NCI-H1105 treated with DMSO at 0.1 percent for 48 hours (cell line): ENCODE measurements around the gene NHERF1.

ENCODE experiments used
- DNase-seq: peaks from one replicate; lab custom pipeline; 2025; lab: John Stamatoyannopoulos, UW

The NHERF1 gene

DNA sequence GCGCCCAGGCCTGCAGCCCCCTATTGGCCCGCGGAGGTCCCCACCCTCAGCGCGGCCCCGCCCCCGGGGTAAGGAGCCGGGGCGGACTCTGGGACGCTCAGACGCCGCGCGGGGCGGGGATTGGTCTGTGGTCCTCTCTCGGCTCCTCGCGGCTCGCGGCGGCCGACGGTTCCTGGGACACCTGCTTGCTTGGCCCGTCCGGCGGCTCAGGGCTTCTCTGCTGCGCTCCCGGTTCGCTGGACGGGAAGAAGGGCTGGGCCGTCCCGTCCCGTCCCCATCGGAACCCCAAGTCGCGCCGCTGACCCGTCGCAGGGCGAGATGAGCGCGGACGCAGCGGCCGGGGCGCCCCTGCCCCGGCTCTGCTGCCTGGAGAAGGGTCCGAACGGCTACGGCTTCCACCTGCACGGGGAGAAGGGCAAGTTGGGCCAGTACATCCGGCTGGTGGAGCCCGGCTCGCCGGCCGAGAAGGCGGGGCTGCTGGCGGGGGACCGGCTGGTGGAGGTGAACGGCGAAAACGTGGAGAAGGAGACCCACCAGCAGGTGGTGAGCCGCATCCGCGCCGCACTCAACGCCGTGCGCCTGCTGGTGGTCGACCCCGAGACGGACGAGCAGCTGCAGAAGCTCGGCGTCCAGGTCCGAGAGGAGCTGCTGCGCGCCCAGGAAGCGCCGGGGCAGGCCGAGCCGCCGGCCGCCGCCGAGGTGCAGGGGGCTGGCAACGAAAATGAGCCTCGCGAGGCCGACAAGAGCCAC is at the start of gene NHERF1:
Gene NHERF1 (plus strand): TSS at position 100 of the 750 bp plus-strand sequence. CDS start 219 bp downstream, at position 319.
- DNase-seq = peak; percentile 89

DNA sequence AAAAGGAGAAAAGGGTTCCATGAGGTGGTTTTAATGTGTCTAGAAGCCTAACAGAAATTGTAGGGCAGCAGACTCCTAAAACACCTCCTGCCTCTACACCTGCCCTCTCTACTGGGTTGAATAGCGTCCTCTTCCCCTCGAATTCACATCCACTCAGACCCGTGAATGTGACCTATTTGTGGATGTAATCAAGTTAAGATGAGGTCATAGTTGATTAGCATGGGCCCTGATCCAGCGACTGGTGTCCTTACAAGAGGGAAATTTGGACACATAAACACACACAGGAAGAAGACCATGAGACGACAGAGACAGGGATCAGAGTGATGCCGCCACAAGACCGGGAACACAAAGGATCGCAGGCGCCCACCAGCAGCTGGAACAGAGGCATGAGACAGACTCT is 49.2 kb upstream of the NHERF1 start:
- no peak for DNase-seq

DNA sequence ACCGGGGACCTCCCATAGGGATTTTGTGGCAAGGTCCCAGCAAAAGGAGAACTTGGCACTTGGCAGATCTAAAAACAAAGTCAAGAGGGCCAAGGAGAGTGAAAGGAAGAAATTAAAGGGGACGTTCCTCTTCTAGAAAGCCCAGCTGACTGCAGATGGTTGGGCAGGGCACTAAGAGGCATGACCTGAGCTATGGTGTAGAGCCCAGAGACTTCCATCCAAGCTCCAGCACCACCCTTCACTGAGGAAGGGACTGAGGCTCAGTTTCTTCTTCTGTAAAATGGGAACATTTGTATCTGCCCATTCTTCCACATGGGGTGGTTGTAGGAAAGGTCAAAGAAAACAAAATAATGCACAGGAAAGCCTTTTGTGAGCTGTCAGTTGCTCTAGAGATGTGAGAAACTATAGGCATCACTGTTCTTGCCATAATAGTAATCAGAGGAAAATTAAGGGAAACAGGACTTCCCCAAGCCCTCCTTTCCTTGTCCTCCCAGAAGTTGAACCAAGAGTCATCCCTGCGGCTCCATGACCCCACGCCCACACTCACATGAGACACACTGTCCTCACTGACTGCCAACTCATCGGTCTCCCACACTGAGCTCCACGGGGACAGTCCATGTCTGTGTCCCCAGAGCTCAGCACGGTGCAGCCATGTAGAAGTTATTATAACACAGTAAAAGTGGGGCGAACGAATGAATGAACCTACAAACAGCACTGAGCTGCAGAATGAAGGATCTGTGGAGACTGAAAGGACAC is 46.1 kb upstream of the NHERF1 start:
- no peak for DNase-seq

DNA sequence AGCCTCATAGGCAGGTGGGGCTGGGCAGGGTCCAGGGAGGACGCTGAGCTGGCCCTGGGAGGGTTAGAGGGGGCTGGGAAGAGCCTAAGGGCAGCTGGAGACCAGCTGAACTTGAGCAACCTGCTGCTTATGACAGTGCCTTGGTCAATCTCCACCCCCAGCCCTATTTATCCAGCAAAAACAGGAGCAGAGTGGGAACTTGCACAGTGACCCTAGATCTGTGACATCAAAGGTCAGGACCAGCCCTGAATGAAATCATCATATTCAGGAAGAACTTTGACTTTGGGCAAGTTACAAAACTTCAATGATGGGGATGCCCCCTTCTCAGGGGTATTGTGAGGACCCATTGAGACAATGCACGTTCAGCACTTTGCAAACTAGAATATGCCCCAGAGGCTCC is 45.1 kb upstream of the NHERF1 start:
- DNase-seq = no peak

DNA sequence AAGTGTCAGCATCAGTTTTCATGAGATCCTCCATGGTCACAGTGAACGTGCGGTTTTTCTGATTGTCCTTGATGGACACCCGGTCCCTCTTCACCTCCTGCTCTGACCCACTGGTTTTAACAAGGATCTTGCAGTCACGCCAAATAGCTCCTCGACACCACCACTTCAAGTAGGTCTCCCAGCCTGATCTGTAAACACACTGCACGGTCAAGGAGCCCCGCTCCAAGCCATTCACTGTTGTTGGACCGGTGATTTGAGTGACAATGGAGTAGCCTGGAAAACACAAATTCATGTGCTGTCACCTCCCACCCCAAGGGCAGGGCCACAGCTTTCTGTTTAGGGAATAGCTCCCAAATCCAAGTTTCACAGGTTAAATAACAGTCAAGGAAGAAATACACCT is 43.9 kb upstream of the NHERF1 start:
- DNase-seq = no peak

DNA sequence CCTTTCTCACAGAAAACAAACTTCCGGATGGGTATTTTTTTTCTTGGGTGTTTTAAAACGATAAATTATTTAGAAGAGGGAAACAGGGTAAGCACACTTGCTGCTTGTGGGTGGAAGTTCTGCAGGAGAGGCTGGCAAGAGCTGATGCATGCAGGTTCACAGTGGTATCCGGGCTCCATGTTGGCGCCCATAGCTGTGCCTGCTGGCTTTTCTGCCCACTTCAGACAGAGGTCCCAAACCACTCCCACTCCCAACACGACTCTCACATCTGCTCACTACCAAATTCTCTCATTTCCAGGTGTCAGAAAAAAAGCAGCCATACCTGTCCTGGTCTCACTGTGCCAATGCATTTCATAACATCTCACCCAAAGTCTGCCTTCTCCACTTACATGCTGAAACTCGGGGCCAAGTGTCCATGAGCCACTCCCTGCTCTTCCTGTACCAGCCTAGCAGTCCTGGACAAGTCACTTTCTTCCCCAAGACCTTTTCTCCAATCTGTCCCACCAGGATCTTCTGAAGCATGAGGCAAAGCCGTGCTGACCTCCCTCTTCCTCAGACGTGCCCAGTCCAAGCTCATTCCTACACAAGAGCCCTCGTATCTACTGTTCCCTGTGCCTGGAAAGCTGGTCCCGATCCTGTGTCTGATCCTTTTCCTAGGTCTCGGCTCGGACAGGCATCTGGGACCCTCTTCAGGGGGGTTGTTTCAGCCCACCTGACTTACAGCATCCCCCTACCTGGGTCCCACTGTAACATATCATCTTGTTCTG is 37.2 kb upstream of the NHERF1 start:
- DNase-seq = no peak

DNA sequence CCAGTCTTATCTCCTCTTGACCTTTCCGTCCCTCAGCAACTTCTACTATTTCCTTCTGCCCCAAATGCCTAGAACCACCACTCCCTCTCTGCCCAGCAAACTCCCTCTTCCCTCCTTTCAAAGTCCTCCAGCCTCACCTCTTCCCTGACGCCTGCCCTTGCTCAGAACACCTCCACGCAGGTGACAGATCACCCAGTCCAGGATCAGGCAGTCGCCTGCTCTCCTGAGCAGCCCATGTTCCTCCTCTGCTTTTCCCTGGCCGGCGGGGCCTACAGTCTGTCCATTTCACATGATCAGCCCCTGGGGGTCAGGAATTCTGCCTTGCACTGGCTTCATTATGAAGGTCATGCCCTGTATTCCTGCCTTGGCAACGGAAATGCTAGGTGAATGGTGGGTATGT is 36.1 kb upstream of the NHERF1 start:
- no peak for DNase-seq

DNA sequence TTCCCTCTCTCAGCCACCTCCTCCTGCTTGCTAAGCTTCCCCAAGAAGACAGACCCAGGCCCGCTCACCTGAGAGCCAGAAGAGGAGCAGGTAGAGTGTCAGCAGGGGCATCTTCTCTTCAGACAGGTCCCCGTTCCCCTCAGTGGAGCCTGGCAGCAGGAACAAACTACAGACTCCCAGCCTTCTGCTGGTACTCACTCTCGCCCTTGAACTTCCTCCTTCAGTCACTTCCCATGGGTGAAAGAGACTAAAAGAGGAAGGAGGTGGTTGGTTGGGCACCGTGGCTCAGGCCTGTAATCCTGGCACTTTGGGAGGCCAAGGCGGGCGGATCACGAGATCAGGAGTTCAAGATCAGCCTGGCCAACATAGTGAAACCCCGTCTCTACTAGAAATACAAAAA is 35.7 kb upstream of the NHERF1 start, which contains the start of gene CD300LF:
Gene CD300LF (minus strand): TSS at position 168 of the 400 bp plus-strand sequence. CDS start 57 bp downstream, at position 111.
- DNase-seq = no peak

DNA sequence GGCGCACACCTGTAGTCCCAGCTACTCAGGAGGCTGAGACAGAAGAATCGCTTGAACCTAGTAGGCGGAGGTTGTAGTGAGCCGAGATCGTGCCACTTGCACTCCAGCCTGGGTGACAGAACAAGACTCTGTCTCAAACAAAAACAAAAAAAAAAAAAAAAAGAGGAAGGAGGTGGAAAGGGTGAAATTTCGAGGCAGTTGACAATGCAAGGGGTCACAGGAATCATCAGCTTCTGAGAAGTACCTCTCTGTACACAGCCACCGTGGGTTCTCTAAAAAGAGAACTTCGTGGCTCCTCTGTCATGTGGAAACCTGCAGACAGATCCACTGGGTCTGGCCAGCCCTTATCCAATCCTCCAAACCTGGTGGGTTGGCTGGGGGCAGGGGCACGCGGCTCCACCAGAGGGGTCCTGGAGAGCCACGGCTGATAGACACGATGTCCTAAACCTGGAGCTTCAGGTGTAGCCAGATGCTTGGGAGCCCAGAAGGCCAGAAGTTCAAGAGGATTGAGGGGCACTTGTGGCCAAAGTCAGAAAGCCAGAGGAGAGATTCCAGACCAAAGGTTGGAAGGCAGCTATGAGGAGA is 35.2 kb upstream of the NHERF1 start:
- no peak for DNase-seq

DNA sequence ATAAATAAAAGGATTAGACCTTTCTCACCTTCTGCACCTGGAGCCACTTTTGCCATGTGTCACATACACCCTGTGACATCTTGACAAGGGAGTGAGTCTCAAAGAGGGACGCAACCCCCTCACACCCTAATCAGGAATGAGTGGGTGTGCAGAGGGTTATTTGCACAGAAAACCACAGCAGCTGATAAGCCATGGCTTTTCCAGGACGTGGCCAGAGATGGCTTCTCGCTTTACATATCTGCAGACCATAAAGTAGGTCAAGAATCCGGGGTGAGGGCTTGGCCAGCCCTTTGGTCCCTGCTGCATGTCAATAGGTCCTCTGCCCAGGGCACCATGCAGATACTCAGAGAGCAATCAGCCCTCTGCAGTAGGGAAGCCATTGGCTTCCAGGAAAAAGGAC is 33.3 kb upstream of the NHERF1 start:
- no peak for DNase-seq

DNA sequence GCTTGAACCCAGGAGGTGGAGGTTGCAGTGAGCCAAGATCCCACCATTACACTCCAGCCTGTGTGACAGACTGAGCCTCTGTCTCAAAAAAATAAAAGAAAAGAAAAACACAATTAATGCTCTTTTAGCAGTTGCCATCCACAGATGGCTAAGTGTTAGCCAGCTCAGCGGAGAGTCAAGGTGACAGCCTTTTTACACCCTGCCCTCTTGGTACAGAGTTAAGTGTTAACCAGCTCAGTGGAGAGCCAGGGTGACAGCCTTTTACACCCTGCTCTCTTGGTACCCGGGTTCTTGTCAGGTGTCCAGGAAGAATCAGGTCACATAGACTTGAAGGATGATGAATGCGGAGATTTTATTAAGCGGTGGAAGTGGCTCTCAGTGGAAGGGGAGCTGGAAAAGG is 27.9 kb upstream of the NHERF1 start:
- no peak for DNase-seq

DNA sequence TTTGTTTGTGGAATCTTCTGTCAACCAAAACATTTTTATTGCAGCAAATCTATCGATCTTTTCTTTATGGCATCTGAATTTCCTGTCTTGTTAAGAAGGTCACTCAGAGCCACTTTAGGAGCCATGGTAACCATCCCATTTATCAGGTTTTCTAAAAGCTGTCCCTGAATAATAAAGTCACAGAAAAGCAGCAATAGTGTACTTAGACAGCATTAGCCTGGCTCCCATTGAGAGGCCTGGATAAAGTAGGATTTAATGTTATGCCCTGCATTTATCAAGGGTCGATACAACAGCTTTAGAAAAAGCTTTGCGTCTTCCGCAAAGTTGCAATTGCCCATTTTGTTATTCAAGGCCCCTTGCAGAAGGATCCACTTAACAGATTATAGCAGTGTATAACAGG is 25.6 kb upstream of the NHERF1 start:
- DNase-seq = no peak

DNA sequence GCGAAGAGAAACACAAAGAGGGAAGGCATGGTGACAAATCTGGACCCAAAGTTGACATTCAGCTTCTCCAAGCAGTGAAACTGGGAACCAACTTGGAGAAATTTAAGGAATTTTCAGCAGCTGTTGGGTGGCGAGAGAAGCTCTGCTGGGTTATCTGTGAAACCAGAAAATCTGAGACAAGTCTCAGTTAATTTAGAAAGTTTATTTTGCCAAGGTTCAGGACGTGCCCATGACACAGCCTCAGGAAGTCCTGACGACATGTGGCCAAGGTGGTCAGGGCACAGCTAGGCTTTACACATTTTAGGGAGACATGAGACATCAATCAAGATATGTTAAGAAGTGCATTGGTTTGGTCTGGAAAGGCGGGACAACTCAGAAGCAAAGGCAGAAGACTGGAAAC is 24.5 kb upstream of the NHERF1 start:
- no peak for DNase-seq

DNA sequence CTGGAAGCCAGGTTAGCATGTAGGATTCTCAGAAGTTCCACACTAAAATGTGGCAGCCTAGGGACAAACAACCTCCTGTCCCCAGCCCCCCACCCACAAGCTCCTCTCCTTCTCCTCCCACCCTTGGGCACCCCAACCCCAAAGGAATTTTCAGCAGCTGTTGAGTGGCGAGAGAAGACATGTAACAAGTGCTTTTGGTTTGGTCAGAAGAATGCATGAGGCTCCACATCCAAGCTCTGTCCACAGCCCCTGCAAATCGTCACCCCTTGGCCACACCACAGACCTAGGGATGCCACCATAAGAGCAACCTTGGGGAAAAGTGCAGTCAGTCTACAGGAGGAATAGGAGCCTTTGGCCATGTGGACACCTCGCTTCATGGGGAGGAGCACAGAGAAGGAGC is 23.3 kb upstream of the NHERF1 start:
- no peak for DNase-seq

DNA sequence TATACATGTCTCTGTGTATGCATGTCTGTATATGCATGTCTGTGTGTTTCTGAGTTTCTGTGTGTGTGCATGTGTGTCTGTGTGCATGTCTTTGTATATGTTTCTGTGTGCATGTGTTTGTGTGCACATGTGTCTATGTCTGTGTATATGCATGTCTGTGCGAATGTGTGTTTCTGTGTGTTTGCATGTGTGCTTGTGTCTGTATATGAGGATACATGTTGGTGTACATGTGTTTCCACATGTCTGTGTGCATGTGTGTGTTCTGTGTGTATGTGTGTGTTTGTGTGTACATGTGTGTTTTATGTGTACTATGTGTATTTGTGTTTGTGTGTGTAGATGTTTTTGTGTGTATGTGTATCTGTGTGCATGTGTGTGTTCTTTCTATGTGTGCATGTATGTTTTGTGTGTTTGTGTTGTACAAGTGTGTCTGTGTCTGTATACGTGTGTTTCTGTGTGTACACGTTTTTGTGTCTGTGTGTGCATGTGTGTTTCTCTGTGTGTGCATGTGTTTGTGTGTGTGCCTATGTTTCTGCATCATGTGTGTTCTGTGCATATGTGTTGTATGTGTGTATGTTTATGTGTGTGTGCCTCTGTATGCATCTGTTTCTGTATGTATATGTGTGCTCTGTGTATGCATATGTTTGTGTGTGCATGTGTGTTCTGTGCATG is 20.3 kb upstream of the NHERF1 start:
- DNase-seq = no peak

DNA sequence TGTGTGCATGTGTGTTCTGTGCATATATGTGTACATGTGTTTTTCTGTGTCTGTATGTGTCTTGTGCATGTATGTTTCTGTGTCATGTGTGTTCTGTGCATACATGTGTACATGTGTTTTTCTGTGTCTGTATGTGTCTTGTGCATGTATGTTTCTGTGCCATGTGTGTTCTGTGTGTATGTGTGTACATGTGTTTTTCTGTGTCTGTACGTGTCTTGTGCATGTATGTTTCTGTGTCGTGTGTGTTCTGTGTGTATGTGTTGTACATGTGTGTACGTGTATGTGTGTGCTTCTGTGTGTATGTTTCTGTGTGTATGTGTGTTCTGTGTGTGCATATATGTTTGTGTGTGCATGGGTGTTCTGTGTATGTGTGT is 19.7 kb upstream of the NHERF1 start:
- DNase-seq = no peak

DNA sequence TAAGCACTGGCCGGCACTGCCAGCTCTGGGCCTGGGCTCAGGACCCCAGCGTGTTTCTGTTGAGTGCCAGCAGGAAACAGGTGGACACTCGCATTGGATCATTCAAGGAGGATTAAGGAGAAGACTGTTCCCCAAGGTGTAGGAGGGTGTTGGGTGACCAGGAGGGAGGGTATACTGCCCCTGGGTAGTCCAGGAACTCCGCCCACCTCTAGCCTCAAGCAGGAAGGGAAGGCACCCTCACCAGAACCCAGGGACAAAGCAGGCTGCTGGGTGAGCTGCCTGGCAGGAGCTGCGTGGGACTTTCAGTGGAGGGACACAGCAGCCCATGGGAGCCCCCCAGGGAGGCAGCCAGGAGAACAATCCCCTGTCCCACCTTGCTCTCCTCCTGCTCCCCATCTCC is 19.1 kb upstream of the NHERF1 start:
- DNase-seq = no peak

DNA sequence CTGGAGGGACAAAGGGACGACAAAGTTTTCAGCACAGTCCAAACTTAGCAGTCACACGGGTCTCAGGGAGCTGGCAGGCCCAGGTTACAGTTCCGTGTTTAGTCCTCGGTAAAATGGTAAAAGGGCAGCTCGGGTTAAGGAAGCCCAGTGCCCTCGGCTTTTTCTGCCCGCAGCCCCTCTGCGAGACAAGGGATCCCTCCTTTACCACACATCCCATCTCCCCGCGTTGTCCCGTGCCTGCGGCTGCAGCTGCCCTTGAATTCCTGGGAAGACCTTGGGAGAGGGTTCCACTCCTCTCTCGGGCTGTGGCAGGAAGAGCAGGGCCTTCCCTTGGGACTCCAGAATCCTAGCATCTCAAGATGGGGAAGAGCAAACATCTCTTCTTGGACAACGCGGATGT is 18.6 kb upstream of the NHERF1 start:
- no peak for DNase-seq

DNA sequence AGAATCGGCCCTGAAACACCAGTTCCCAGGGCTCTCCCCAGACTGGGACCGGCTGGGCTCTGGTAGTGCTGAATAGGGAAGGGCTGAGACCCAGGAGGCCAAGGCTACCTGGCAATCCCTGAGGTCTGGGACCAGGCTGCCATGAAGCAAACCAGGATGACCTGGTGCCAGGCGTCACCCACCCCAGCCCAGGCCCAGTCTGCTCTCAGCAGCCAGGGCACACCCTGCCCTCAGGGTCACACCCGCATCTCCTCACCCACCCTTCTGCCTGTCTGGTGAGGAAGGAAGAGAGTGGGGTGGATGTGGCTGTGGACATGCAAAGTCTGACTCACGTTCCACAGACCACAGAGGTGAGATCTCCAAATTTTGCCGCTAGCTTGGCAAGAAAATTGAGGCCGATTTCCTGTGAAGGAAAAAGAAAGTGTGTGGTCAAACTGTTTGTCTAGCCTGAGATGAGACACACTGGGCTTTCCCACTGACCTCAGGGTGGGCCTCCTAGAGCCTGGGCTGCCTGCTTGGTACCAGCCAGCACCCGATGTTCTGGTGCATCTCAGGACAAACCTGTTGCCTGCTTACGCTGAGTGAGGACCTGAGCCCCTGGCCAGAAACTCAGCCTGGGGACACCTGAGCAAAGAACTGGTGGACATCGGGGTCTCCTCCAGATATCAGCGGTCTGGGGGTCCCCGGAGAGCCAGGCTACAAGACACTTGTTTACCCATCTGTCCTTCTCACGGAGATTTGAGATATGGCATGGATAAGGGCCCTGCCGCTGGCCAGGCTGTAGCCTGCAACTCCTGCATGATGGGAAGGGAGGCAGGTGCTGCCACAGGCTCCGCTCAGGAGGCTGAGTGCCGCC is 17.7 kb upstream of the NHERF1 start:
- no peak for DNase-seq

DNA sequence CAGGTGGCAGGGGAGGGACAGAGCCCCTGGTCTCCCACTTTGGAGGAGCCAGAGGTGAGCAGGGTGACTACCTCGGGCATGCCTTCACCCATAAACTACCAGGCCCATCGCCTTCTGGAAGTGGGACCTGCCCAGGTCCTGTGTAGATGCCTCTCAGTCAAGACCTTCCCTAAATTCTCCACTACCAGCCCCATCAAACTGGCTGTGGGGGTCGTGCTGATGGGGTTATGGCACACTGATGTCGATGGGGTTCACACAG is 17.2 kb upstream of the NHERF1 start:
- DNase-seq = no peak
